ENCODE data around the gene EDN2.

The EDN2 gene

DNA sequence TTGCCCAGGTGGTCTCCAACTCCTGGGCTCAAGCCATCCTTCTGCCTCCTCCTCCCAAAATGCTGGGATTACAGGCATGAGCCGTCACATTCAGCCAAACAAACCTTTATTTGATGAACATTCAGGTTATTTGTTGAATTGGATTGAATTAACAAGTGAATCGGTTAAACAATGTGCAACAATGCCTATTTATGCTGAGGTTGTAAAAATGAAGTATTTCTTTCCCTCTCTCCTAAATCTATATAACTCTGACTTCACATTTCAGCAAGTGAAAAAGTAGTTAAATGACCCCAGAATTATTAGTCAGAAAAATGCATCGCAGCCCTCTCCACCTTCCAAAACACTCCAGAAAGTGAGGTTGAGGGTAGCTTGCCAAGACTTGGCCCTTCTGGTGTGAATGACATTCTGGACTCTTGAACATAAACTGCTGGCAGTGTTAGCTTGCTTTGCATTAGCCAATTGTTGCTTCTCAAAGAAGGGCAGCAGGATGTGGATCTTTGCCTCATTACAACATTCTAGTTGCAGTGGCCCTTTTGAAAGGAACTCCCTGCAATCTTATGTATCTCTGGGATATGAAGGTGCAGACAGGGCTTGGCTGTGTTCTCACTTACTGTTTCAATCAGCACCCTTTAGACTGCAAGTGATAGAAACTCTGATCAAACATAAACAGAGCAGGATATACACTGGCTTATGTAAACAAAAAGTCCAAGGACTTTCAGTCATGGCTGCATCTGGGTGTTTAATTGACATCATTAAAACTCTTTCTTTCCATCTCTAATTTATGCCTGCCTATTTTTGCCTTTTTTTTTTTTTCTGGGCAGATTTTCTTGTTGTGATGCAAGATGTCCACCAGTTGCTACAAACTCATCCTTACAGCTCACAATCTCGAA lies 22.4 kb downstream of the EDN2 start:
- no peak for DNase-seq

DNA sequence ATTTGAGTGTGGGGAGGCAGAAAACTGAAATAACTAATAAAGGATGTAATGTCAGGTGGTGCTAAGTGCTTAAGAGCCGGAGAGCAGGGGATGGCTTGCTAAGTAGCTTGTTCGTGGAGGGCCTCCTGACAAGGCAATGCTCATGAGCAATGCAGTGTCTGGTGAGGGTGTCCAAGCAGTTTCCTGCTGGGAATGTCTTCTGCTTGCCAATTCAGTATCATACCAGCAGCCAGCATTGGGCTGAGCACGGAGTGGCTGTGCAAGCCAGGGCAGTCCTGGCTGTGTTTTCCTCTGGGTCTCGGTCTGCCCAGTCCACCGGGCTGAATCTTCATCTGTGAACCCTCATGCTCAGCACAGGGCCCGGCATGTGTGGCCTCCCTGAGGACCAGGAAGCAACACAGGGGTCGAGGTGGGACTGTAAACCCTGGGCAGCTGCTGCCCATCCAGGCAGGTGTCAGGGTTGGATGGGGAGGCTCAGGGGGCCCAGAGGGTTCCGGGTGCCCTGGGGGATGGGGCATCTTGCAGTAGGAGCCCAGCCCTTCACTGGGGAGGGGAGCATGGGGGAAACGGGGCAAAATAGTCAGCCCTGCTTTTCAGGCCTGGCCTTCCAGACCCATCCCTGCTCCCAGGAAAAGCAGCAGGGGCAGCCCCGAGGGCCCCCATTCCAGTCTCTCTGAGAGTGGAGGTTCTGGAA lies 27.5 kb downstream of the EDN2 start:
- no peak for DNase-seq

DNA sequence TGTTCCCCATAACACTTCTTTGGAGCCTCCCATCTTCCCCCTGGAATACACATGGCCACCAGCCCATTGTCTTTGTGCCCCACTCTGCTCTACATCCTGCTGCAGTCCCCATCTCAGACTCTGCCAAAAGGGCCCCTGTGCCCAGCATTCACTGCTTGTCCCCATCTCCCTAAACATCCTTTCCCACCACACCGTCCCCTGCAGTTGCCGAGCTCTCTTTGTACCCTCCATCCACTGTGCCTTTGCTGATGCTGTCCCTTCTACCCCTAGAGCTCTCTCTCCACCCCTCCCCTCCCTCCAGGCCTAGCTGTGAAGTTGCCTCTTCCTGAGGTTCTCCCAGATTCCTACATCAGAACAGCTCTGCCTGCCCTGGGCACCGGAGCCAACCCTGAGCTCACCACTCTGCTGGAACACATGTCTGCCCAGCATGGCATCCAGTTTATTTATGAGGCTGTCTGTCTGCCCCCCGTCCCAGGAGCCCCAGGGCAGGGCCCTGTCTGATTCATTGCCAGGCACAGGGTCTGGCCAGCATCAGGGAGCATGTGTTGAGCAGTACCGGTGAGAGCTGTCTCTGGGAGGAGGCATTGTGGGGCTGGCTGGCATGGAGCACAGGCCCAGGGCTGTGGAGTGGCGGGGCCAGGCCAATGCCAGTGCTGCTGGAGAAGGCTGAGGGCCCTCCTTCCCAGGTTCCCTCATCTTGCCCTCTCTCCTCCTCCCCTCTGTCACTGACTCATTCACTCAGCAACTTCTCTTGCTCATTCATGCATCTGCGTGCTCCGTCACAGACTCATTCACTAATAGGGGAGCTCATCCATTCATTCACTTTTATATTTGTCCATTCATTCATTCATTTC lies 28.8 kb downstream of the EDN2 start:
- no peak for DNase-seq

DNA sequence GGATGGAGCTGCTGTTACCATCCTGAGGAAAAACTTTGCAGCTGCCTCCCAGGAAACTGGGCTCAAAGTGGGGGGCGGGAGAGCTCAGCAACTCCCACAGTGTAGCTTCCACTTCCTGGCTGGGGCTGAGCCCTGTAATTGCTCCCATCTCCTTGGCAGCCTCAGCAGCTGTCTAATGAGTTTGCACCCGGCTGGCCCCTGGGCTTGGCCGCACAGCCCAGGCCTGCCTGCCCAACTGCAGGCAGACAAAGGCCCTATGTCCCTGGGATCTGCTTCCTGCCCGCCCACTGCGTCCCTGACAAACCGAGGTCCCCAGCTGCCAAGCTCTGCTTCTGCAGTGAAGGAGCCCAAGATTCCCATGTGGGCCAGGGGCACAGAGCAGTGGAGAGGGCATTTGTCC lies 30.1 kb downstream of the EDN2 start:
- DNase-seq, result no peak

DNA sequence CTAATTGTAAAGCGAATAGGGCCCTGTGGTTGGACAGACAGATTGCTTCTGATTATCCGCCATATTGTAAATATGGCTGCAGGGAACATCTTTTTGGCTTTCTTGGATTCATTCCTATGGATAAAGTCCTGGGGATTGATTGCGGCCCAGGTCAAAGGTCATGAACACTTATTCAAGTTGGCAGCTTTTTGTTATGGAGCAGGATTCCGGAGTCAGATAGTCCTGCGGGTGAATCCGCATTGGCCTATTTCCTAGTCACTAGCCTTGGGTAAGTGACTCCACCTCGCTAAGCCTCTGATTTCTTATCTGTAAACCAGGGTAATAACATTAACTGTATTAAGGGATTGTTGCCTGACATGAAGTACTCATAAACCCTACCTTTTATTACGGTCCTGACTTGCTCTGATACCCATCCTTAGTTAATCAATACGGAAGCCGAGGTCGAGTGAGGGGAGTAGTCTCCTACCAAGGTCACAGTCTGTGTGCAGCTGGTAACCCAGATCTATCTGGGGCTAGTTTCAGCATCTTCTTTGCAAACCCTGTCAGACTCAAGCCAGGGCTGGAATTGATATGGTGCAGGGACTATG lies 31.7 kb downstream of the EDN2 start:
- DNase-seq, result no peak

DNA sequence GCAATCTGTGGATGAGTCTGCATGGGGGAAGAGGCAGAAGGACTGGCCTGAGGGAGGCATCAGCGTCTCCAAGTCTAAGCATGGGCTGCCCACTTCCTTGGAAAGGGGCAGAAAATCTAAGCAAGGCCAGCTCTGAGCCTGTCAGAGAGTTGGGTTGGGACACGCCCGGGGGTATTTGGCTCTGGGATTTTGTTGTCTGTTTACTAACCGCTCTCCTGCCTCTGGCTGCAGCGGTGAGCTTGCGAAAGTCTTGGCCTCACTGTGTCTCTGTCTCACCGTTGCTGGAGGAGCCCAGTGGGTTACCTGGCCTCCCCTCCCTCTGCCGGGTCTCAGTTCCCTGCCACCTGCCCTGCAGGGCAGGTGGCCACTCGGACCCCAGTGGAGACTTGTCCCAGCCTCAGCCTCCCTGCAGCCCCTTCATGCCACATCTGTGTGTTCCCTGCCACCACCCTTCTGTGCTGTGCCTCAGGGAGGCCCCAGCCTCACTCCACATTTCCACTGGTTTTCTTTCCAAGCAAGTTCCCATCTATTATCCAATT lies 33.7 kb downstream of the EDN2 start:
- DNase-seq, result no peak

DNA sequence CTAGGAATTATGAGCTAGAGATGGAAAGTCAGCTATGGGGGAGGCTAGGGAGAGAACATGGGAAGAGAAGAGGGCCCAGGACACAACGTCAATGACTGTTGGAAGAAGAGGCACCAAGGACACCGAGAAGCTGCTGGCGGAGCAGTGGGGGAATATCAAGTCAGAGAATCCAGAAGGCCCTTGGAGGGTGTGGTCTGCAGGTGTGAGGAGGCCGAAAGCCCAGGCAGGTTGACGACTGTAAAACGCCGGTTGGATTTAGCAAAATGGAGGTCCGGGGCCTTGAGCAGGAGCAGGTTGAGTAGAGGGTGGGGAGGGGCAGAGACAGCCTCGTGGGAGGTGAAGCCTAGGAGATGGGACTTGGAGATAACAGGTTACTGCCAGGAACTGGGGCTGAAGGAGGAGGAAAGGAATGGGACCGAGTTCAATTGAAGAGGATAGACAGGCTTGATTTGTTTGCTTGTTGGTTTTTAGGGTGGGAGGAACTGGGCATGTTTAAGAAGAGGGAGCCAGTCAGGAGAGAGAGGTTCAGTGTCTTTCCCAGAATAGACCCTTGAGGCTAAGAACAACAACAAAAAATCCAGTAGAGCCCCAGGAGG lies 35.1 kb downstream of the EDN2 start:
- DNase-seq, result no peak

DNA sequence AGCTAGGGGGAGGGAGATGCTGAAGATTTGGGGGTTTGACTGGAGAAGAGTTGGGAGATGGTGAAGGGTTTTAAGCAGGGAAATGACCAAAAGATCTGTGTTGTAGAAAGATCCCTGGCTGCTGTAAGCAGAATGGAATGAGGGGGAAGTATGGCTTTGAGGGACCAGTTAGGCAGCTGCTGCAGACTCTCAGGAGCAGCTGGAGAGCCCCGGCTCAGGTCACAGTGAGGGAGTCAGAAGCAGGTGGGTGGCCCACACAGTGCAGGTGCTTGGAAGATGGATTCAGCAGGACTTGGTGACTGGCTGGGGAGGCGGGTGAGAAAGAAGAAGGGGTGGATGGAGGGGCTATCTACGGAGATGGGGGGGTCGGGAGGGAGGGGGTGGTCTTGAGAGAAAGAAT lies 35.7 kb downstream of the EDN2 start:
- DNase-seq, result no peak

DNA sequence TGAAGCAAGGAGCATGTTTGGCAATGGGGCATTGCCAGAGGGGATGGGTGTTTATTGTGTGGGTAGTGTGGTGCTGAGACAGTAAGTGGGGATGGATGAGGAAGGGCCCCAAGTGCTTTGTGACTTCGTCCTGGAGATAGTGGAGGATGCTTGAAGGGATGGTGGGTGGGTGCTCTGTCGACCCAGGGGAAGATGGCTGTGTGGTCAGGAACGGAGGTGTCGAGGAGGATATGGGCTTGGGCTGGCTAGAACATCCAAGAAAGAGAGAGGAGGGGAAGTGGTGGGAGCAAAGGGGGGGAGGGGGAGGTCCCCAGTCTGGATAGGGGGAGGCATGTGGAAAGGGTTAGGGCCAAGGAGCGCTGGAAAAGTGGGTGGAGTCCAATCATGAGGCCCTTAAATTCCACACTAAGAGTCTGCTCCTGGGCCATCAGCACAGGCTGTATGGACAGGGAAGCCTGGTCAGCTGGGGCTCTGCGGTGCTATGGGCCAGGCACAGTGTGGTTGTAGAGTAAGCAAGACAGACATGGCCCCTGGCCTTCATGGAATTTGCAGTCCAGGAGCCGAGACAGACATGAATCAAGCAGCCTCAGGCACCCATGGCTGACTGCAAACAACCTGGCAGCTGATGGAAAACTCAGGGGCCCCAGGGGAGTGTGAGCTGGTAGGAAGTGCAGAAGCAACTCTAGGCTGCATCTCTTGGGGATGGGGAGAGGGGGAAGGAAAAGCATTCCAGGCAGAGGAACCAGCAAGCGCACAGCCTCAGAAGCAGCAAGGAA lies 36.3 kb downstream of the EDN2 start:
- no peak for DNase-seq

DNA sequence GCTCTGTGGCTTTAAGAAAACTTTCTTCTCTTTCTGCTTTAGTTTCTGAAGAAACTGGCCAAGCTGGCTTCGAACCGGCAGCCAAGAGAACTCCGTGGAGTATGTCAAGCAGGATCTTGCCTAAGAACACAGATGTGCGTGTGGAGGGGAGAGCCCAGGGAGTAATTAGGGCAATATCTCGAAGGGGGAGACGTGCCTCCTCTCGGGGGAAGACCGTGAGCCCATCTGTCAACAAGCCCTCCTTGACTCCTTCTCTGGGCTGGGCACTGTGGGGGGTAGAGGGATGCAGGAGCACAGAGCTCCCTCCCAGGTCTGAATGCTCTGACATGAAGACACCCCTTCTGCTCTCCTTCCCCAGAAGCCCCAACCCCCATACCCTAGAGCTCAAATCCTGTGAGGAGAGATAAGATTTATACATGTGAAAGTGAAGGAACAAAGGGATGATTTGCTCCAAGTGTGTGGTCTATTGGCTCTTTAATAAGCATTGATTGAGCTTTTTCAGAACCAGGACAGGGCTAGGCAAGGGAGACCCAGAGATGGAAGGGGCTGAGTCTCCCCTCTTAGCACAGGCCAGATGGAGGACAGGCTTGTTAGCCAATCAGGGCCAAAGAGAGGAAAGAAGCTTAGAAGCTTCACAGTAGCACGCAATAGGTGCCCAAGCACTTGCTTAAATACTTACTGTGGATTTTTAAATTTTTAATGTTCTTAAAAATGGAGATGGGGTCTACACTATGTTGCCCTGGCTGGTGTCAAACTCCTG lies 37.5 kb downstream of the EDN2 start:
- DNase-seq, result no peak

DNA sequence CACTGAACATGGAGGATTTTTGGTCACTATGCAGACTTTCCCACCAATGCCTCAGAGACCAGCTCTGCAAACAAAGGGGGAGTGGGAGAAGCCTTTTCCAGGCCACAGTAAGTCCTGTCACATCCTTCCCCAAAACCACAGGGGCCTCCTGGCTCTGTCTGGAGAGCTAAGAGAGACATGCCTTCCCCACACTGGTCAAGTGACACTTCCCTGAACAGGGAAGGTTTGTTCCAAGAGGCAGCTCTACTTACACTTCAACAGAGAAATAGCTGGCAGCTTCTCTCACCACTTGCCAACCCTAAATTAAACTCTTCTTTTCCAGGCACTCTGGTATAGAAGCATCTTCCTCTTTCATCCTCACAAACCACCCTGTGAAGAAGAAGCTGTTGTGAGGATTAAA lies 39.7 kb downstream of the EDN2 start:
- no peak for DNase-seq

DNA sequence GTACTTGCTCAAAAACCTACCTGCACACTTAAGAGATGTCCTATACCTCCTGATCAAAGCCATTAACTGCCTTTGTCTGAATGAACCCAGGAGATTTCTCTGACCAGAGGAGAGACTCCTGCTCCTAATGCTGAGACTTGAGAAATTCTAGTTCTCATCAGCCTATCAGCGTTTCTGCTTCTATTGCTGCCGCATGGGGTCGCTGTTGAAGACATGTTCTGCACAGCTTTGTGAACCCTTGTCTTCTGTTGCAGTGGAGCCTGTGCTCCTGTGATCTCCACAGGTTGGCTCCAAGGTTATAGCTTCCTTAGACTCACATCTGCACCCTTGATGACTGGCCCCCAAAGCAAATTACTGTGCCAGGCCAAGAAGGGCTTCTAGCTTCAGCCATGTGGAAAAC lies 40.2 kb downstream of the EDN2 start:
- no peak for DNase-seq

DNA sequence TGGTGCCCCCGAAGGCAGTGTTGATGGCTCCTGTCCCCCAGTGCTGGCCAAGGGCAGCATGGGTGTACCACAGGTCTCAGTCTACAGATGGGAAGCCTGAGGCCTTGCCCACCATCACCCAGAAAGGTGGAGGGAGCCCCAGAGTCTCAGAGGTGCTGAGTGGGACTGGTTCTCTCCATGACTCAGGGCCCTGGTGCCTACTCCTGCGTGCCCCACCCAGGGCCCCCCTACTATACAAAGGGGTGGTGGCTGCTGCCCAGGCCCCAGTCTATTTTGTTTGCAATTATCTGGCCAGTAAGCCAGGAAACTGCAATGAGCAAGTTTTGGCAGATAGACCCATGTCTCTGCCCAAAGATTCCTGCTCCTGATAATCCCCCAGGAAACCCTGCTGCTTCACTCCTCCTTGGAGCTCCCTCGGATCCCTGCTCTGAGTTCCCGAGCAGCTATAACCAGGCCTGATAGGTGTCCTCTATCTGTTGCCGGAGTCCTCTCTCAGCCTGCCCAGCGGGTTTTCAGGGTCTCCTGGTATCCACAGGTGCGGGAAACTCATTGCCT lies 41.7 kb downstream of the EDN2 start:
- no peak for DNase-seq

DNA sequence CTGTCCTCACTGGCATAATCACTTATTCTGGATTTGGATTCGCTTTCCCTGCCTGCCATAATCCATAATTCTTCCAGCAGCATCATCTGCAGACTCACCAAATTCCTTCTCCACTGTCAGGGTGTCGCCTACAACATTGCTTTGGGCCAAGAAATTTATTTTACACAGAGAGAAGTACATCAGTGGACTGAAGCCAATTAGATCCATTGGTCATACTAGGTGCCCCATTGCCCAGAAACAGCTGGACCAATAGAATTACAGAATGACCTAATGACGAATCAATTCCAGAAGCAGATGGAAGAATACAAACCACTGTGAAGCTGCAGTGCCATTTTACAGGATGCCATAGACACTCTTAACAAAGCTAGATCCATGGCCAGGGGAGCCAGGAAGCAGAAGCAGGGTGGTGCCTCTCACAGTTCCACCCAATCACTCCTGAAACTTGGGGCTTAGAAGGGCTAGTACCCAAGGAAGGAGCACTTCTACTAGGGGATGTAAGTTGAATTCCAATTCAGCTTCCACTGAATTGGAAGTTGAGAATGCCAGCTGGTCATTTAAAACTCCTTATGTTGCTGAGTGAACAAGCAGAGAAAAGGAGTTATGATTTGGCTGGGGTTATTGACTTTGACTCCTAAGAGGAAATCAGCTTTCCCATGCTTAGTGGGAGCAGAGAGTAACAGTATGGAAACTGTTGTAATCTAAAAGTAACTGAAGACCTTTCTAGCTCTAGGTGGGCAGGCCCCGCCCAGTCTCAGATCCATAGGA lies 44.0 kb downstream of the EDN2 start:
- no peak for DNase-seq

DNA sequence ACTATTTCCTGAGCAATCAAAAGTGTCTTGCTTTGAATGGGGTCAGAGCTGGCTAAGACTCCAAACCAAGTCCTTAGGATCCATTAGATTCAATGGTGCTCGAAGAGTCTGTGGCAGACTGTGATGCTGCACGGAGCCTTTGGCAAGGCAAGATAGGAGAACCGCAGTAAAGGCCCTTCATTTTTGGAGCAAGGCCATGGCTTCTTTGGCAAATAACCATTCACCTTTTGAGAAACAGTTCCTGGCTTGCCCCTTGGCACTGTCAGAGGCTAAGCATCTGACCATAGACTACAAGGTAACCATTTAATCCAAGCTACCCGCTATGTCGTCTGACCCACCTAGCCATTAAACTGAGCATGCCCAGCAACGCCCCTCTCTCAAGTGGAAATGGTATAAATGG lies 45.2 kb downstream of the EDN2 start:
- DNase-seq, result no peak

DNA sequence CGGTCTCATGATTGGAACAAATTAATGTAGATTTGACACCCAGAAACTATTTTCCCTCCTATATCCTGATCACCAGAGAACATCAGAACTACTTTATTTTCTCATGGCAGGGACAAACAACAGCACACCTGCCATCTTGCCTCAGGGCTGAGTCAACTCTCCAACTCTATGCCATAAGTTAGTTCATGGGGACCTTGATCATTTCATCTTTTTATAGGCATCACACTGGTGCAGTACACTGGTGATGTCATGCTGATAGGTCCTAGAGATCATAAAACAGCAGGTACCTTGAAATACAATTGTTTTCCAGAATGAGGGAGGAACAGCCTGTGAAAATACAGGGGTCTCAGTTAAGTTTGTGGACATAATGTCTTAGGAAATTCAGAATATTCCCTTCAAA lies 45.8 kb downstream of the EDN2 start:
- DNase-seq, result no peak

DNA sequence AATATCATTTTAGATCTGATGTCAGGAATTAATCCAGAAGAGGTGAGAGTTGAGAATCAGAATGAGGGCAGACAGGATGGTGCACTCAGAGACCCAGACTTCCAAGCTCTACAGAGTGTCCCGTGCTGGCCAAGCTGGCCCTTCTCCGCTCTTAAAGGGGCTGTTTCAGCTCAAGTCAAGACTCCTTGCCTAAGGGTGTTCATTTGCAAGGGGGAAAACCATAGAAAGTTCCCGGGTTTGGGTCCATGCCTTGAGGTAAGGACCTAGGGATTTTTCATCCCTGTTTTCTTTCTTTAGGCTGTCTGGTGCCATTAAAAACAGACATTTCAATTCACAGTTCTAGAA lies 47.5 kb downstream of the EDN2 start:
- DNase-seq, result no peak

DNA sequence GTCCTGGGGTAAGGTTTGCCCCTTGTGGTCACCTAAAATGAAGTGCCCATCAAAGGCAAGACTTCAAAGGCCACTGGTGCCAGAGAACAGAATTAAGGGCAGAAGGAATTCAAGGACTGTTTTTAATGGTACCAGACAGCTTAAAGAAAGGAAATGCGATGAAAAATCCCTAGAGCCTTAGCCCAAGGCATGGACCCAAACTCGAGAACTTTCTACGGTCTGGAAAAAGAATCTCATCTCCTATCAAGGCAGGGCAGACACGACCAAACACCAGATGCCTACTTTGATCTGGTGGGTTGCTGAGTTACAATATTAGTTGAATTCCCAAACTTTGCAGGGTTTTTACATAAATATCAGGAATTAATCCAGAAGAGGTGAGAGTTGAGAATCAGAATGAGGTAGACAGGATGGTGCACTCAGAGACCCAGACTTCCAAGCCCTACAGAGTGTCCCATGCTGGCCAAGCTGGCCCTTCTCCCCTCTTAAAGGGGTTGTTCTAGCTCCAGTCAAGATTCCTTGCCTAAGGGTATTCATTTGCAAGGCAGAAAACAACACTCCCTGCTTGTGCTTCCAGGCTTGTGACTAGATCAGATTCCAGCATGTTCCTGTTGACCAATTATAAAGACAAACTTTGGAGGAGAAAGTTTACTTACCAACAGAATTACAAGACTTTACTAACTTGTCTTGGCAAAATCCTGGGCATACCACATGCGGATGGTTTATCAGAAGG lies 48.0 kb downstream of the EDN2 start:
- no peak for DNase-seq

DNA sequence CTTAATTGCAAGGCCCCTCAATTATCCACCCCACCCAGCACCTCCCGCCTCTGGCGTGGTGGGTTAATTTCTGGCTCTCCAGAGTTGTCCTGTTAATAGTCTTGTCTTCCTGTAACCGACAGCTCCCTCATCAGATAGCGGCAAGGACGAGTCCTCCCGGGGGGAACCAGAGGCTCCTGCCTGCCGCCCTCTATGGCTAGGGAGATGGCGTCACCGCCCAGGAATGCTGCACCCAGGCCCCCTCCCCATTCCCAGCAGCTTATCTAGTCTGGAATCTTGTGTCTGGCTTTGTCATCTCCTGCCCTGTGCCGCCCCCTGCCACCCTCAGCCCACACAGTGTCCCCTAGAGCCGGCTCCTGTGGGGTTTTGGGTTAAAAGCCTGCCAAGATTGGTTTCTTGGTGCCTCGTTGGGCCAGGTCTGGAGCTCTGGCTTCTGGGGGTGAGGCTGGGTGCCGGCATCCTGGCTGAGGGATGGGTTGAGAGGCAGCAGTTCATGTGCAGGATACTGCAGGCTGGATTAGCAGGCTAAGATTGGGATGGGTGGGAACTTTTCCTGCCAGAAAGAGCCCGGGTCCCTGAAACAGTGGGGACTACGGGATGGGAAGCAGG lies 48.8 kb downstream of the EDN2 start:
- DNase-seq, result no peak
